Mesendoderm (in vitro differentiated cells): ENCODE results near the gene OR12D1.
"Not testable (repeated sequence)": the region's sequence is repeated elsewhere in the genome, so short reads cannot be mapped to it uniquely, and the experiment has no call there.

ENCODE experiments used
- DNase-seq: peaks from one replicate; pipeline ENCODE4 v3.0.0; 2013
- H2AK5ac ChIP-seq: 2 replicates; pipeline ENCODE4 v1.6.1; 2013; ENCODE audit warnings: low read length, inconsistent platforms
- H2BK120ac ChIP-seq: 2 replicates; pipeline ENCODE4 v1.6.1; 2013; ENCODE audit warnings: low read depth, mild to moderate bottlenecking, low read length, moderate library complexity, mixed read lengths
- H2BK15ac ChIP-seq: replicated peaks from 2 replicates; pipeline ENCODE4 v1.6.1; 2013; ENCODE audit warnings: low read depth, mild to moderate bottlenecking, moderate library complexity
- H2BK5ac ChIP-seq: 2 replicates; pipeline ENCODE4 v1.6.1; 2013; ENCODE audit warnings: low read length, inconsistent platforms
- H3K18ac ChIP-seq: 2 replicates; pipeline ENCODE4 v1.6.1; 2013; ENCODE audit warnings: mild to moderate bottlenecking, low read length, mixed read lengths
- H3K23ac ChIP-seq: one replicate; pipeline ENCODE4 v1.6.1; 2013; ENCODE audit warnings: low read length
- H3K27ac ChIP-seq: 2 replicates; pipeline ENCODE4 v1.5.1; 2013; ENCODE audit warnings: low read depth, mild to moderate bottlenecking, inconsistent platforms, low read length, moderate library complexity
- H3K27me3 ChIP-seq: 2 replicates; pipeline ENCODE4 v1.6.1; 2013; ENCODE audit warnings: low read length, control low read depth, mild to moderate bottlenecking, inconsistent platforms; ENCODE audit not compliant: insufficient read depth, poor library complexity
- H3K36me3 ChIP-seq: 2 replicates; pipeline ENCODE4 v1.6.1; 2013; ENCODE audit warnings: low read length, inconsistent platforms; ENCODE audit not compliant: control insufficient read depth, insufficient read depth
- H3K4ac ChIP-seq: one replicate; pipeline ENCODE4 v1.6.1; 2013; ENCODE audit warnings: low read depth, mild to moderate bottlenecking, low read length, moderate library complexity
- H3K4me1 ChIP-seq: 2 replicates; pipeline ENCODE4 v1.6.1; 2013; ENCODE audit warnings: low read depth, low read length, inconsistent platforms; ENCODE audit not compliant: control insufficient read depth
- H3K4me2 ChIP-seq: 2 replicates; pipeline ENCODE4 v1.6.1; 2013; ENCODE audit warnings: low read length
- H3K4me3 ChIP-seq: 2 replicates; pipeline ENCODE4 v1.5.1; 2013; ENCODE audit warnings: mild to moderate bottlenecking, low read length
- H3K56ac ChIP-seq: one replicate; pipeline ENCODE4 v1.6.1; 2013; ENCODE audit warnings: low read length
- H3K79me1 ChIP-seq: 2 replicates; pipeline ENCODE4 v1.6.1; 2013; ENCODE audit warnings: low read length, inconsistent platforms
- H3K79me2 ChIP-seq: 2 replicates; pipeline ENCODE4 v1.6.1; 2013; ENCODE audit warnings: mild to moderate bottlenecking, low read length; ENCODE audit not compliant: control insufficient read depth, insufficient read depth
- H3K9ac ChIP-seq: 2 replicates; pipeline ENCODE4 v1.6.1; 2013; ENCODE audit warnings: low read length, inconsistent platforms
- H4K5ac ChIP-seq: one replicate; pipeline ENCODE4 v1.6.1; 2013; ENCODE audit warnings: low read length
- H4K8ac ChIP-seq: one replicate; pipeline ENCODE4 v1.6.1; 2013; ENCODE audit warnings: low read depth, mild to moderate bottlenecking, control low read depth, low read length, moderate library complexity
- WGBS: extraction: QIAGEN DNeasy Blood & Tissue Kit; methylation state at CpG from one replicate; pipeline ENCODE4 v1.1.7; 2013; ENCODE audit warnings: low lambda C conversion rate, missing lambda C conversion rate; ENCODE audit not compliant: insufficient coverage; ENCODE audit errors: extremely low coverage; 5-methylcytosine and 5-hydroxymethylcytosine counted together

Gene OR12D1

GRCh38 chr6:29426654-29427053 lies 11.9 kb downstream of the OR12D1 start:
- H3K79me2 ChIP-seq, result no peaks in the 10 kb centered on the region
- H3K4me2 ChIP-seq, result no peak overlapping the region
- no peaks in the 10 kb centered on the region for H3K27me3 ChIP-seq
- no peak overlapping the region for H3K9ac ChIP-seq
- no peak overlapping the region for H2BK120ac ChIP-seq
- H3K36me3 ChIP-seq, result no peaks in the 10 kb centered on the region
- no peak overlapping the region for H3K4ac ChIP-seq
- WGBS, result no CpG with 5 or more reads among the region's 3 CpGs
- H4K8ac ChIP-seq, result no peak overlapping the region
- H3K56ac ChIP-seq, result no peak overlapping the region
- H3K18ac ChIP-seq, result no peak overlapping the region
- H3K23ac ChIP-seq, result no peak overlapping the region
- no peak overlapping the region for H2BK5ac ChIP-seq
- no peak overlapping the region for H2AK5ac ChIP-seq
- DNase-seq, result peak; percentile 11
- H3K4me1 ChIP-seq, result no peaks in the 10 kb centered on the region
- no peaks in the 10 kb centered on the region for H3K79me1 ChIP-seq
- H3K27ac ChIP-seq, result no peak overlapping the region
- H3K4me3 ChIP-seq, result no peak overlapping the region
- H4K5ac ChIP-seq, result no peak overlapping the region
- no peak overlapping the region for H2BK15ac ChIP-seq

DNA sequence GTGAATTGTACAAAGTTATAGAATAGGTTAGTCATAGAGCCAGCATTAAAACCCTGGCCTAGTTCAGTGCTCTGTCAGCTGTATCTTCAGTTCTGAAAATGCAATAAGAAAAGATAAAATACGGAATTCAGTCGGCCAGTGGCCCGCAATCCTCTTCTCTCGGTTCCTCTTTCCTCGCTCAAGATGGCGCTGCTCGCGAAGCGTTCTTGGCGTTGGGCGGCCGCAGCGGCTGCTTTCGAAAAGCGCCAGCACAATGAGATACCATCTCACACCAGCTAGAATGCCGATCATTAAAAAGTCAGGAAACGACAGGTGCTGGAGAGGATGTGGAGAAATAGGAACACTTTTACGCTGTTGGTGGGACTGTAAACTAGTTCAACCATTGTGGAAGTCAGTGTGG lies 22.0 kb downstream of the OR12D1 start:
- not testable (repeated sequence) for H3K9ac ChIP-seq, H3K56ac ChIP-seq, H4K5ac ChIP-seq, H3K4me3 ChIP-seq, H3K18ac ChIP-seq, H3K79me2 ChIP-seq, H2AK5ac ChIP-seq, H3K79me1 ChIP-seq, H3K4me1 ChIP-seq, H2BK5ac ChIP-seq, H3K27ac ChIP-seq, H3K4ac ChIP-seq, H2BK15ac ChIP-seq, H3K23ac ChIP-seq, H3K27me3 ChIP-seq, H4K8ac ChIP-seq, H3K36me3 ChIP-seq, H3K4me2 ChIP-seq, H2BK120ac ChIP-seq
- WGBS, result no CpG with 5 or more reads among the region's 18 CpGs
- peak; percentile 6 for DNase-seq

DNA sequence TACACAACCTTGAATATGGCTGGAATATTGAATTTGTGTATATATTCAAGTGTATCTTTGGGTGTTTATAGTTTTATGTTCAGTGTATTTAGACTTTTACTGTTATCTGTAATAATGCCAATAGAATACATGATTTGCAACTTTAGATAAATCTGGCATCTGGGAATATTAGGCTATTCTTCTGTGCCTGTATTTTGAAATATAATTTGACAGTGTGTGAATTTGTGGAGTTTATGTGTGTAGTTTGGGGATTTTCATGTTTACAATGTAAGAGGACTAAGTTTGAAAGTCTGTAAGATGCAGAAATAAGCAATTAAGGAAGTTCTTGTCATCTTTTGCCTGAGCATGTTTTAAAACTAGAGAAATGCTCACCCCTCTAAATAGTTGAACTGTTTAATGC lies 24.3 kb downstream of the OR12D1 start, which contains the start of gene OR10C1:
OR10C1 (plus strand) TSS at position 301 of the 400 bp plus-strand sequence. CDS start 710 bp downstream, outside the sequence.
- no peak for DNase-seq
- no peak within 1 kb of the TSS for H2BK5ac ChIP-seq

GRCh38 chr6:29442719-29443118 lies 28.0 kb downstream of the OR12D1 start:
- no peak overlapping the region for H2AK5ac ChIP-seq
- no peak overlapping the region for H3K23ac ChIP-seq
- no peak overlapping the region for H3K4me3 ChIP-seq
- H3K36me3 ChIP-seq, result no peaks in the 10 kb centered on the region
- H2BK5ac ChIP-seq, result no peak overlapping the region
- no peaks in the 10 kb centered on the region for H3K27me3 ChIP-seq
- no peaks in the 10 kb centered on the region for H3K79me2 ChIP-seq
- H2BK120ac ChIP-seq, result no peak overlapping the region
- no peak overlapping the region for H3K56ac ChIP-seq
- no peak overlapping the region for H3K4me2 ChIP-seq
- no peak overlapping the region for H3K9ac ChIP-seq
- H2BK15ac ChIP-seq, result no peak overlapping the region
- H3K4ac ChIP-seq, result no peak overlapping the region
- no peak overlapping the region for H3K18ac ChIP-seq
- H3K4me1 ChIP-seq, result no peaks in the 10 kb centered on the region
- WGBS, result no CpG with 5 or more reads among the region's 1 CpG
- H3K27ac ChIP-seq, result no peak overlapping the region
- DNase-seq, result no peak
- no peak overlapping the region for H4K5ac ChIP-seq
- no peaks in the 10 kb centered on the region for H3K79me1 ChIP-seq
- no peak overlapping the region for H4K8ac ChIP-seq

More for the DNA sequence above, 24.3 kb downstream of the OR12D1 start, which contains the start of gene OR10C1:
- Histone ChIP-seq H3K4ac (no peak within 1 kb of the TSS), H3K56ac (no peak within 1 kb of the TSS), H3K9ac (no peak within 1 kb of the TSS), H3K4me3 (no peak within 1 kb of the TSS), H2BK15ac (no peak within 1 kb of the TSS), H3K4me1 (no peaks in the 10 kb centered on the region), H3K27ac (no peak within 1 kb of the TSS), H3K36me3 (no peaks in the 10 kb centered on the region), H3K4me2 (no peak within 1 kb of the TSS), H2AK5ac (no peak within 1 kb of the TSS), H3K79me1 (no peaks in the 10 kb centered on the region), H4K5ac (no peak within 1 kb of the TSS), H2BK120ac (no peak within 1 kb of the TSS), H4K8ac (no peak within 1 kb of the TSS), H3K23ac (no peak within 1 kb of the TSS), H3K27me3 (no peaks in the 10 kb centered on the region), H3K79me2 (no peaks in the 10 kb centered on the region), H3K18ac (no peak within 1 kb of the TSS)

DNA sequence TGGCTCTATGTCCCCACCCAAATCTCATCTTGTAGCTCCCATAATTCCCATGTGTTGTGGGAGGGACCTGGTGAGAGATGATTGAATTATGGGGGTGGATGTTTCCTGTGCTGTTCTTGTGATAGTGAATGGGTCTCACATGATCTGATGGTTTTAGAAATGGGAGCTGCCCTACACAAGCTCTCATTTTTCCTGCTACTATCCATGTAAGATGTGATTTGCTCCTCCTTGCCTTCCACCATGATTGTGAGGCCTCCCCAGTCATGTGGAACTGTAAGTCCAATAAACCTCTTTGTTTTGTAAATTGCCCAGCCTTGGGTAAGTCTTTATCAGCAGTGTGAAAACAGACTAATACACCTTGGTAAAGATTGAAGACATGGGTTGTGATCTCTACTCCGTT lies 29.3 kb downstream of the OR12D1 start:
- H3K9ac ChIP-seq, H2AK5ac ChIP-seq, H3K4me2 ChIP-seq, H3K36me3 ChIP-seq, H3K4ac ChIP-seq, H3K27ac ChIP-seq, H3K79me1 ChIP-seq, H3K79me2 ChIP-seq, H3K18ac ChIP-seq, H3K4me1 ChIP-seq, H2BK15ac ChIP-seq, H3K4me3 ChIP-seq, H3K27me3 ChIP-seq, H2BK120ac ChIP-seq, H2BK5ac ChIP-seq, DNase-seq, H3K56ac ChIP-seq, H4K8ac ChIP-seq, H3K23ac ChIP-seq, H4K5ac ChIP-seq: not testable (repeated sequence)
- no CpG with 5 or more reads among the region's 1 CpG for WGBS

DNA sequence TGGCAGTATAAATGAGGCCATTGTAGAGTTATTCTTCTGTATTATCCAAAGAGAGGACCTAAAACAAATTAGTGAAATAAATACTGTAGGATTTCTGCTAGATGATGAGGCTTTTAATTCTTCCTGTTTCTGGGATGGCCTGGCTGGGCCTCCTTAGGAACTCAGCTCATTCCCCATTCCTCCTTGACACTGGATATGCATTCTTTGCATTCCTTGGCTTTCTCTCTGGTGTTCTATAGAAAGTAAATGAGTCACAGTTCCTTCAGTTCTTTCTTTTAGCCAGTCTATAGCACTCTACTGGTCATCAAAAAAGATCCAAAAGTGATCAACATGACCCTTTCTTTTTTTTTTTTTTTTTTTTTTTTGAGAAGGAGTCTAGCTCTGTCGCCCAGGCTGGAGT lies 32.9 kb downstream of the OR12D1 start:
- no peak overlapping the region for H3K4ac ChIP-seq
- H3K4me1 ChIP-seq, result no peaks in the 10 kb centered on the region
- H3K79me1 ChIP-seq, result no peaks in the 10 kb centered on the region
- no peak overlapping the region for H2BK15ac ChIP-seq
- H3K27ac ChIP-seq, result no peak overlapping the region
- no peaks in the 10 kb centered on the region for H3K79me2 ChIP-seq
- H2BK5ac ChIP-seq, result no peak overlapping the region
- no peaks in the 10 kb centered on the region for H3K27me3 ChIP-seq
- no peak overlapping the region for H2BK120ac ChIP-seq
- no peak overlapping the region for H4K8ac ChIP-seq
- no peak overlapping the region for H3K9ac ChIP-seq
- no peaks in the 10 kb centered on the region for H3K36me3 ChIP-seq
- WGBS, result no CpG with 5 or more reads among the region's 1 CpG
- peak; percentile 89 for DNase-seq
- H3K4me2 ChIP-seq, result no peak overlapping the region
- H3K23ac ChIP-seq, result no peak overlapping the region
- H4K5ac ChIP-seq, result no peak overlapping the region
- H3K4me3 ChIP-seq, result no peak overlapping the region
- no peak overlapping the region for H3K56ac ChIP-seq
- no peak overlapping the region for H2AK5ac ChIP-seq
- H3K18ac ChIP-seq, result no peak overlapping the region
